C1 segment of cervical spinal cord (tissue), 14 donors: ENCODE data around the gene CACNA1G.
A peak's percentile ranks its signal among the peaks of the same experiment; 100 is the strongest.

Experiments used
- DNase-seq, 14 donors: peaks; one replicate each; lab custom pipeline; 2025; lab: John Stamatoyannopoulos, UW

The CACNA1G gene

DNA sequence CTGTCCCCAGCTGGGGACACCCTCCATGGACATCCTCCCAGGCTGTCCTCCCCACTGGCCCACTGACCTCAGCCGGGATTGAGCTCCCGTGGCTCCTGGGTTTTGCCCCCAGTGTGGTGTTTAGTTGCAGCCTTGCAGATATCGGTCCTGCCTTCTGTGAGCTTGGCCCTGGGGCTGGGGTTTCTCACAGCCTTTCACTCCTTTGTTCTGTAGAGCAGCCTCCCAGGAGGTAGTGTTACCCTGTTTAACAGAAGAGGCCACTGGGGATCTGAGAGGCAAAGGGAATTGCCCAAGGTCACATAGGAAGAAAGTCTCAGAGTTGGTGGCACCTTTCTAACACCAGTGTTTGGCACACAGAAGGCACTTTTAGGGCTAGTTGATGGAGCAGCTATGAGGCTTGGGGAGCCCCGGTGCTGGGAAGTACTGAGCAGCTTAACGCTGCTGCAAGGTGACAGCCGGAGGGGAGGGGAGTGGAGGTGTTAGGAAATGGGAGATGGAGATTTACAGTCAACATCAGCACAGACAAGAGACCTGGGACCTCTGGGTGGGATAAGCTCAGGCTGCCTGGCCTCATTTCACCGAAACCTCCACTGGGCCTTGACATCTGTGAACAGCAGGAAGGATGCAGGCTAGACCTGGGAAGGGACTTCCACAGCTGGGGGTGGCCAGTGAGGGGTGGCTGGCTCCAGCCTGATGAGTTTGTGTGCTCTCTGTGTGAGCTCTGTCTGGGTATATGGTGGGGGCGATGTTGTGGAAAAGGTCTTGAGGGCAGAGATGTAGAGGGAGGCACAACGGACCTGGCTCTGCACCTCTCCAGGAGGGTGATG lies 26.1 kb downstream of the CACNA1G start:
- DNase-seq, result no peak

DNA sequence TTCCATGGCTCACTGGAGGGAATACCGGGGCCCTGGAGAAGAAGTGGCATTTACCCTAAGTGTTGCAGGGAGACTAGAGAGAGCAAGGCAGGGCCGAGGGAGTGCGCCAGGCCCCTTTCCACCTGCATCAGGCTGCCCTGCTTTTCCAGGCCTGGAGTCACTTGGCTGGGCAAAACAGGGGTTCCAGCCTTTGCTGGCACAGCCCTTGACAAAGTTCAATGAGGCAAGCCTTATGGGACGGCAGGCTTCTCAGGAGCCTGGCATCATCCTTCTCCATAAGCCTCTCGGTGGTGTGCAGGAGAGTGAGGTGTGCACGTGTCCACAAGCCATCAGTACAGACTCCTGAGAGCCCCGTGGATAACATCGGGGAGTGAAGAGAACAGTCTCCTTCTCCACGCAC lies 27.1 kb downstream of the CACNA1G start:
- DNase-seq, result no peak

DNA sequence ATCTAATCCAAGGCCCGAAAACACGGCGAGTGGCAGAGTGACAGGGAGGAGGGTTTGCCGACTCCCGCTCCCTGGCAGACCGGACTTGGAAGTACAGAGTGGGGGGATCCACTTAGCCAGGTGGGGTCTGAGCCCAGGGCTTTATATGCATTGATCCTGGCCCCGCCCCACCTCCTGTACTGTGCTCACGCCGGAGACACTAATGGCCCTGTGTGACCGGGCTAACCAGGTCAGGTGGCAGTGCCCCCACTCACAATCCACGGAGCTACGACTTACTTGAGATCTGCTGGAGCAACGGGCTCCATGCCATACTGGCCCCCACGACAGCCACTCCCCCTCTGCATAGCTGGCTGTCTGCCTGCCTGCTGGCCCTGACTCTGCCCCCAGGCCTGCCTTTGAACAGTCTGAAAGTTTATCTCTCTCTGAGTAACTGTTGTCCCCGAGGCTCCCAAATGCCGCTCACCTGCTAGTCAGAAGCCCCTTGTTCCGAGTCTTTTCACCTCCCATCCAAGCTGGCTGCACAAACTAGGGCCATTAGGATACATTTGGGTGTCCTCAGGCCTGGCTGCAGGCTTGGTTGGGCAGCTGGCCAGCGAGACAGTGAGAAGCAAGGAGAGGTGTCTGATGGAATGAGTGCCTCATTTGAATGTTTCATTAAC lies 28.0 kb downstream of the CACNA1G start:
- DNase-seq, result peak in 2 of 14 donors; percentile 17 to 27

DNA sequence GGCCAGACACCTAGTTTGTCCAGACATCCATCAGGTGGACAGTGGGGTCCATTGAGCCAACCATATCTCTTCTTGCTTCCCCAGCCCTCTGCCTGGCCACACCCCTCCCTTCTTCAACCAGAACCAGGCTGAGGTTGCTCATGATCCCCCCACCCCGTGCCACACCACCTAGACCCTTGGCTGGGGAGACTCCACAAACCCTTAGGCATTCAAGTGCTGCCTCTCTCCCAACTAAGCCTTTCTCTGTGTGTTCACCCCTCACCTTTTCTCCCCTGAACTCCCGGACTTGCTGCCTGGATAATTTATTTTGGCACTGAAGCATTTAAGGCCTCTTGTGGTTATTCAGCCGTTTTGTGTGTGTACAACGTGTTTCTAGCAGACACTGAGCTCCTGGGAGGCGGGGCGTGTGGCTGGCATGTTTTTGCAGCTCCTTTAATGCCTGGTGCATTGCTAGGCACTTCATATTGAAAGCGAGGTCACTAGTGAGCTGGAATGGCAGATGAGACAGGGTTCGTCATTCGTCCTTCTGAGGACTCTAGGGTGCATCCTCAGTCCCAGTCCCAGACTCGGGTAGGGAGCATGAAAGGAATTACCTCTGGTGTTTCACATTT lies 28.7 kb downstream of the CACNA1G start:
- DNase-seq, result no peak

DNA sequence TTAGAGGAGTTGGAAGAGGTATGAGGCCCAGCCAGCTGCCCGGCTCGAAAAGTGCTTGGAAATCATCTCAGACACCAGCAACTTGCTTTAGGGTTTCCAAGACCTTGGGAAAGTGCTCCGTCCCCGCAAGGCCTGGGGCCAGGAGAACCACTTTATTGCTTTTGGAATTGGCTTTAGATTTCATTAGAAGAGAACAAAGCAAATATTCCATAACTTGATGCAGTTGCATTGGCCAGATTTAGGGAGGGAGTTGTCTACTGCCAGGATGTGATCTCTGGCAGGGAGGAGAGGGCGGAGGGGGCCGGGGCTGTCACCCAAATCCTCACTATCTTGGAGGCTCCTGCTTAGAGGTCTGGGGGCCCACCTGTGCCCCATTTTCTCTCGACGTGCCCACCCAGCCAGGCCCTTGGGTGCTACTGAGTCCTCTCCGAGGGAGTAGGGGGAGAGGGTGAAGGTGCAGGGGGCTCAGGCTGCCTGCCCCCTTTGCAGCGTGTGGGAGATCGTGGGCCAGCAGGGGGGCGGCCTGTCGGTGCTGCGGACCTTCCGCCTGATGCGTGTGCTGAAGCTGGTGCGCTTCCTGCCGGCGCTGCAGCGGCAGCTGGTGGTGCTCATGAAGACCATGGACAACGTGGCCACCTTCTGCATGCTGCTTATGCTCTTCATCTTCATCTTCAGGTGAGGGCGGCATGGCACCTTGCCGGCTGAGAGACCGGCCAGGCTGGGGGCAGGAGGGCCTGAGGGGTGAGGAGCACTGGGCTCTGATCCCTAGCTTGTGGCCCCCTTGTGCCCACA lies 30.6 kb downstream of the CACNA1G start:
- no peak for DNase-seq

DNA sequence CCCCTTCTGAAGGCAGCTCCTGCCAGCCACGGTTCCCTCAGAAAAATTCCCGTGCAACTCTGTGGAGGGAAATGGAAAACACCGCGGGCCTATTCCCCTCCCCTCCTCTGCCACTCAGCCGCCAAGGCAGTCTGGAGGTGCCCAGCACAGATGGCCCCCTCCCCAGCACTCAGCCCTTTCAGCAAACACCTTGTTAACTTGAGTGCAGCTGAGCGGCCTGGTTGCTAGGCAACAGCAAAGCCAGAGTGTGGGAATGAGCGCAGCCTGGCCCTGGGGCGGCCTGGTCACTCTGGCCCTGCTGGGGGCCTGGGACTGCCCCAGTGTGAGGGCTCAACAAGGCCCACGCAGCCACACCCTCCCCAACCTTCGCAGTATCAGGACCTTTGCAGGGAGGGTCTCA lies 32.8 kb downstream of the CACNA1G start:
- no peak for DNase-seq

DNA sequence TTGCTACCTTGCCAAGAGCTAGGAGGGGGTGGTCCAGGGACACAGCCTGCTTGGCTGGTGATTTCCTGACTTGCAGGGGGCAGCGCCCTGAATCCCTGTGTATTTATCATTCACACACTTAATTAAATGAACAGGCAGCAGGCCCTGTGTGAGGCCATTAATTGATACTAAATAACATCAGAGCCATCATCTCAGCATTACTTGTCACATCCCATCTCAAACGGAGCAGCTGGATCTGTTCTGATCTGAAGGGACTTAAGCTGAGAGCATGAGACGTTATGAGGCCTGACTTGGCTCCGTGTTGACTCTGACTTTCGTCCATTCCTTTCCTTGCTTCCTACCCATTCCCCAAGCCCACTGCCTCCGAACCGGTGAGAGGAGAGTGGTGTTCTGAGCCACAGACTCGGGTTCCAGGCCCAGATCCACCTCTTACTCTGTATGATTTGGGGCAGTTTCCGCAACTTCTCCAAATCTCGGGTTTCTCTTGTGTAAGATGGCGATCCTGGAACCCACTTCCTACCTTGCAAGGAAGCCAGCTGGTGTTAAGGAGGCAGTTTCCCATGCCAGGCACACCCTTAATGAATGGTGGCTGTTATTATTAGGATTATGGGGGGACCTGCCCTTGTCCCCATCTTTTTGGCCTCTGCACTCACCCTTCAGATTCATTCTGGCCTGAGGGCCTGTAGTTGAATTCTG lies 33.8 kb downstream of the CACNA1G start:
- no peak for DNase-seq

DNA sequence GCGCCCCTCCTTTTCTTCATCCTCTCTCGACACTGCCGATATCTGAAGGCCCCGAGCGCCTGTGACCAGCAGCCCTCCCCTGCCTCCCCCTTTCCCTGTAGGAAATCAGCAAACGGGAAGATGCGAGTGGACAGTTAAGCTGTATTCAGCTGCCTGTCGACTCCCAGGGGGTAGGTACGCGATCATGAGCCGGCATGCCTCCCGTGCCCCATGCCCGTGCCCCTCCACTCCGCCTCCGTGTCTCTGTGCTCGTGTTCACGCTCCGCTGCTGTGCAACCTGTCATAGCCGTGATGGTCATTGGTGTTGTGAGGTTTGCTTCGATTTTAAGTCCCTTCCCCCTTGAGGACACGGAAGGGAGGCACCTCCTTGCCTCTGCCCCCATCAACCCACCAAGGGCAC lies 34.4 kb downstream of the CACNA1G start:
- DNase-seq, result no peak

DNA sequence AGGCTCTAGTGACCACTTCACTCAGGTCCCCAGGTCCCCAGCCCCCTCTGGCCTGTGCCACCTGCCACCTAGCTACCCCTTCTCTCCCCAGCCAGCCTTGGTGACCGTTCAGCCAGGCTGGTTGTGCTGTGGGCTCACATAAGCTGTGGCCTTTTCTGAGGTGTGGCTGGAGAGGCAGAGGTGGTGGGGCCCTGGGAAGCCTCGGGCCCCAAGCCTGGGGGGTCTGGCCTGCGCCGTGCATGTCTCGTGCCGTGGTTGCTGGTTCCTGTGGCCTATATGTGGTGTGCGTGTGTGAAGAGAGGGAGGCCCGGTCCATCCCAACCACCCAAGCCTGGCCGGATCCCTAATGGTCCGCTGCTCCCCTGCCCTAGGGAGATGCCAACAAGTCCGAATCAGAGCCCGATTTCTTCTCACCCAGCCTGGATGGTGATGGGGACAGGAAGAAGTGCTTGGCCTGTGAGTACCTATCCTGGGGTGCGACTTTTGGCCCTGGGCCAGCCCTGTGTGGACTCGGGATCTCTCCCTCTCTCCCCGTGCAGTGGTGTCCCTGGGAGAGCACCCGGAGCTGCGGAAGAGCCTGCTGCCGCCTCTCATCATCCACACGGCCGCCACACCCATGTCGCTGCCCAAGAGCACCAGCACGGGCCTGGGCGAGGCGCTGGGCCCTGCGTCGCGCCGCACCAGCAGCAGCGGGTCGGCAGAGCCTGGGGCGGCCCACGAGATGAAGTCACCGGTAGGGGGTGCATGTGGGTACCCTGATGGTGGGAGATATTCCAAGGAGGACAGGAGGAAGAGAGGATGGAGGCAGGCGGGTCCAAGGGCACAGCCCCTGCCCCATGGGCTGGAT lies 35.9 kb downstream of the CACNA1G start:
- no peak for DNase-seq

DNA sequence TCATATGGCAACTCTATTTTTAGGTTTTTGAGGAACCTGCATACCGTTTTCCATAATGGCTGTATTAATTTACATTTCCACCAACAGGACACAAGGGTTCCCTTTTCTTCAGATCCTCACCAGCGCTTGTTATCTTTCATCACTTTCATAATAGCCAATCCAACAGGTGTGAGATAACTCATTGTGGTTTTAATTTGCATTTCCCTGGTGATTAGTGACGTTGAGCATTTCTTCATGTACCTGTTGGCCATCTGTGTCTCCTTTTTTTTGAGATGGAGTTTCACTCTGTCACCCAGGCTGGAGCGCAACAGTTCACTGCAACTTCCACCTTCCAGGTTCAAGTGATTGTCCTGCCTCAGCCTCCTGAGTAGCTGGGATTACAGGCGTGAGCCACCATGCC lies 38.0 kb downstream of the CACNA1G start:
- no peak for DNase-seq

DNA sequence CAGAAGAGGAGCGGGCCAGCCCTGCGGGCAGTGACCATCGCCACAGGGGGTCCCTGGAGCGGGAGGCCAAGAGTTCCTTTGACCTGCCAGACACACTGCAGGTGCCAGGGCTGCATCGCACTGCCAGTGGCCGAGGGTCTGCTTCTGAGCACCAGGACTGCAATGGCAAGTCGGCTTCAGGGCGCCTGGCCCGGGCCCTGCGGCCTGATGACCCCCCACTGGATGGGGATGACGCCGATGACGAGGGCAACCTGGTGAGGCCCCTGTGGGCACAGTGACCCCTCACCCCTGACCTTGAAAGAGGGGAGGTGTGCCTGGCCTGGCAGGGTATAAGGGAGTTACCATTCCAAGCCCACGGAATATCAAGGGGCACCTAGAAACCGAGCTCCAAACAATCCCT lies 39.1 kb downstream of the CACNA1G start:
- DNase-seq, result no peak

DNA sequence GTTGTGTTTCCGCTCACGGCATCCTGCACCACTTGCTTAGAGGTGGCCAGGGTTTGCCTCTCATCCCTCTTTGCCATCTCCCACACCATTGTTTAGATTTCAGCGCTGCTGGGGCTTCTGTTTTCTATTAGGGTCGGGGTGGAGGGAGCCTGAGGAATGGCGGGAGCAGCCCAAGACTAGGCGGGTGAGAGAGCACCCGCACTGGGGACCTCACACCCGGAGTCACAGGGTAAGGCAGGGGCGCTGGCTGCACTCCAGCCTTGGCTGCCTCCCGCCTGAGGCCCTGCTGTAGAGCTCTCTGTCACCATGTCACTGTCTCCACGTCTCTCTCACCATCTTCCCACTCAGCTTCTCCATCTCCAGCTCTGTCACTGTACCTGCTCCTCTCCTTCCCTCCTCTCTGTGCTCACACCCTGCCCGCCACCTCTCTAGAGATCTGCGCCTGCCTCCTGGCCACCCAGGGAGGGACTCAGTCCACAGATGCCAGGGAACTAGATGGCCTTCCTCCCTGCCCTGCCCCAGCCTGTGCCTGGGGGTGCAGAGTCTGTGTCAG lies 41.4 kb downstream of the CACNA1G start:
- DNase-seq, result no peak

DNA sequence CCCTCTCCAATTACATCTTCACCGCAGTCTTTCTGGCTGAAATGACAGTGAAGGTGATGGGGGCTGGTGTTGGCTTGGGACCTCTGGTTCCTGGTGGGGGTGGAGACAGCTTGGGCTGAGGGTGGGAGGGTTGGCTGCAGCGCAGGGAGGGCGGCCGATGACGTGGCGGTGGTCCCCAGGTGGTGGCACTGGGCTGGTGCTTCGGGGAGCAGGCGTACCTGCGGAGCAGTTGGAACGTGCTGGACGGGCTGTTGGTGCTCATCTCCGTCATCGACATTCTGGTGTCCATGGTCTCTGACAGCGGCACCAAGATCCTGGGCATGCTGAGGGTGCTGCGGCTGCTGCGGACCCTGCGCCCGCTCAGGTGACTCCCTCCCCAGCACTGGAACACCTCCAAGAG lies 42.3 kb downstream of the CACNA1G start:
- DNase-seq, result no peak

DNA sequence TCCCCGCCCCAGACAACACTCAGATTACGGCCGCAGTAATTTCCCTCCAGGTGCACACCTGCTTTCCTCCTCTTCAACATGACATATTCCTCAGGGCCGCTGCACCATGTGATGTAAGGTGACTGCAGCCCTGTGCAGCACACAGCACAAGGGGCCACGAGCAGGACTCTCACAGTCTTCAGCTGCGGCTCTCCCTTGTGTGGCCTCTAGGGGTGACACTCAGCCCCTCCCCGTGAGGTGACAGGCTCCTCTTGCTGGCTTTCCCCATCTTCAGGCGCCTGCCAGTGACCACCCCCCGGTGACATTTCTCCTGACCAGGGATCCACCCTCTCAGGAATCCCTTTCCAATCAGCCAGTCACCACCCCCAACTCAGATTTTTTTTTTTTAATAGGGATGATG lies 42.8 kb downstream of the CACNA1G start:
- DNase-seq, result no peak

DNA sequence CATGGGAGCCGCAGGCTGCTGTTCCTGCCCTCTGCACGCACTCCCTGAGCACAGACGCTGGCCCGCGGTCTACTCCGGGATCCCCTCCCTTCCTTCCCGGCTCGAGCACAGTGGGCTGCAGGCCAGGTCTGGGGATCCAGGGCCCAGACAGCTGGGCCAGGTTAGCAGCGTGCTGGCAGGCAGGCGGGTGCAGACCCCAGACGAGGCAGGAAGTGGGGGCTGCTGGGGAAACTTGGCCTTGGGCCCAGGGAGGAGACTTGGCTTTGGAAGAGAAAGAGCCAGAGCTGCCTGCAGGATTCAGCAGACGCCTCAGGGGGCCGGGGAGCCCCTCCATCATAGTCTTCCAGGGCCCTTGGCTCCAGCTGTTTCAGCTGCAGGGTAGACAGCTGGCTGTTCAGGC lies 44.0 kb downstream of the CACNA1G start:
- DNase-seq, result peak in 1 of 14 donors; percentile 27

DNA sequence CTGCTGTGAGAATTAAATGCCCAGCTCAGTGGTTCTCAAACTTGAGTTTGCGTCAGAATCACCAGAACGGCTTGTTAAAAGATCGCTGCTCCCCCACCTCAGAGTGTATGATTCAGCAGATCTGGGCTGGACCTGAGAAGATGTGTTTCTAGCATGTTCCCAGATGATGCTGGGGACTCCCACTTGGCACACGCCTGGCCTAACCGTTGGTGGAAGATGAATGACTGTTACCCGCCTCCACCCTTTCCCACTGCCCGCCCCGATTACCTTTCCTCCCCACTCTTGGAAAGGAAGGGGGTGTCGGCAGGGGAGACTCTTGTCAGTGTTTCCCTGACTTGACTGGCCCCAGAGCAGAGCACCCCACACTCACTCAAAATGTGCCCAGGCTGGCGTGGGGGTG lies 44.9 kb downstream of the CACNA1G start:
- no peak for DNase-seq

DNA sequence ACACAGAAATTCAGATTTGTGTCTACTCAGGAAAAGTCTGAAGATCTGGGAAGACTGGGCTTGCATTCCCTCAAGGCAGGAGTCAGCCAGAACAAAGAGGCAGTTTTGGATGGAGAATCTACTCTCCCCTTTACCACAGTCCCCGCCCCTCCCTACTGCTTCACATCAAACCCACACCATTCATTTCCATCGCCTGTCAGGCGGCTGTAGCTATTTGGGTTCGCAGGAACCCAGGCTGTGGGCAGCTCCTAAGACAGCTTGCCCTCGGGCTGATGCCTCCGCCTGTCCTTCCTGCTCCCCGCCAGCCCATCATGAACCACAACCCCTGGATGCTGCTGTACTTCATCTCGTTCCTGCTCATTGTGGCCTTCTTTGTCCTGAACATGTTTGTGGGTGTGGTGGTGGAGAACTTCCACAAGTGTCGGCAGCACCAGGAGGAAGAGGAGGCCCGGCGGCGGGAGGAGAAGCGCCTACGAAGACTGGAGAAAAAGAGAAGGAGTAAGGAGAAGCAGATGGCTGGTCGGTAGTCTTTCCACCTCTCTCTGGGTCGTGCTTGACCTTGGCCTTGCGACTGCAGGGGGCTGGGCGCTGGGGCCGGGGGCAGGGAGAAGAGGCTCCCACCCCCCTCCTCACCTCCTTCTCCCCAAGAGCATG lies 47.1 kb downstream of the CACNA1G start:
- no peak for DNase-seq

DNA sequence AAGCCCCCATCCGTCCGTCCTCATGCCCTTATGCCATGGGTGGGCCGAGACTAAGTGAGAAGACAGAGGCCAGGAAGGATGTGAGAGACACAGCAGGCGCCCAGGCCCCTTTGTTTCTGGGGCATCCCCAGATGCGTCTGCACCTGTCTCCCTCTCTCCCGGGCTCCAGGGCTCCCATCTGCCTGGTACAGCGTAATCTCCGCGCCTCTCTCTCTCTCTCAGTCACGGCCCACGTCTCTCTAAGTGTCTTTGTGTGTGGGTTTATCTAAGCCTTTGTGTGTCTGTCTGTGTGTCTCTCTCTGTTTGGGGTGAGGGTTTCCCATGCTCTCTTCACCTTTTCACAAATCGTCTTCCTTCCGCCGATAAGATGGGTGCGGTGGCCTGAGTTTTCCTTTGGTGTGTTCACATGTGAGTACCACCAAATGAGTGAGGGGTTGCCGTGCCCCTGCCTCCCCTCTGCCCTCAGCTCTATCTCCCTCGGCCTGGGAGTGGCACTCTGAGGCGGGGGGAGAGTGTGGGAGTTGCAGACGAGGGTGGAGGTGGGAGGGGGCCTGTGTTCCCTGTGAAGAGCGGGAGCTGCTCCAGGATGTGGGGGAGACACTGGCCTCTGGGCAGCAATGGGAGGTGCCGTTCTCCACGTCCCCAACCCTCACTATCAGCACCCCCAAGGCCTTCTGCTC lies 48.3 kb downstream of the CACNA1G start:
- DNase-seq, result no peak
